ENCODE measurements around the gene RCSD1. TPM values are rescaled to one million over a fixed set of nuclear protein-coding genes. Genes with fewer than 3 reads are reported as not detected.
A peak's percentile ranks its signal among the peaks of the same experiment; 100 is the strongest.

Gene RCSD1, protein sequence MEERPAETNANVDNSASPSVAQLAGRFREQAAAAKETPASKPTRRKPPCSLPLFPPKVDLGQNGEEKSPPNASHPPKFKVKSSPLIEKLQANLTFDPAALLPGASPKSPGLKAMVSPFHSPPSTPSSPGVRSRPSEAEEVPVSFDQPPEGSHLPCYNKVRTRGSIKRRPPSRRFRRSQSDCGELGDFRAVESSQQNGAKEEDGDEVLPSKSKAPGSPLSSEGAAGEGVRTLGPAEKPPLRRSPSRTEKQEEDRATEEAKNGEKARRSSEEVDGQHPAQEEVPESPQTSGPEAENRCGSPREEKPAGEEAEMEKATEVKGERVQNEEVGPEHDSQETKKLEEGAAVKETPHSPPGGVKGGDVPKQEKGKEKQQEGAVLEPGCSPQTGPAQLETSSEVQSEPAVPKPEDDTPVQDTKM
- total RNA-seq (16.0 TPM), polyA plus RNA-seq (19.9 TPM)

DNA sequence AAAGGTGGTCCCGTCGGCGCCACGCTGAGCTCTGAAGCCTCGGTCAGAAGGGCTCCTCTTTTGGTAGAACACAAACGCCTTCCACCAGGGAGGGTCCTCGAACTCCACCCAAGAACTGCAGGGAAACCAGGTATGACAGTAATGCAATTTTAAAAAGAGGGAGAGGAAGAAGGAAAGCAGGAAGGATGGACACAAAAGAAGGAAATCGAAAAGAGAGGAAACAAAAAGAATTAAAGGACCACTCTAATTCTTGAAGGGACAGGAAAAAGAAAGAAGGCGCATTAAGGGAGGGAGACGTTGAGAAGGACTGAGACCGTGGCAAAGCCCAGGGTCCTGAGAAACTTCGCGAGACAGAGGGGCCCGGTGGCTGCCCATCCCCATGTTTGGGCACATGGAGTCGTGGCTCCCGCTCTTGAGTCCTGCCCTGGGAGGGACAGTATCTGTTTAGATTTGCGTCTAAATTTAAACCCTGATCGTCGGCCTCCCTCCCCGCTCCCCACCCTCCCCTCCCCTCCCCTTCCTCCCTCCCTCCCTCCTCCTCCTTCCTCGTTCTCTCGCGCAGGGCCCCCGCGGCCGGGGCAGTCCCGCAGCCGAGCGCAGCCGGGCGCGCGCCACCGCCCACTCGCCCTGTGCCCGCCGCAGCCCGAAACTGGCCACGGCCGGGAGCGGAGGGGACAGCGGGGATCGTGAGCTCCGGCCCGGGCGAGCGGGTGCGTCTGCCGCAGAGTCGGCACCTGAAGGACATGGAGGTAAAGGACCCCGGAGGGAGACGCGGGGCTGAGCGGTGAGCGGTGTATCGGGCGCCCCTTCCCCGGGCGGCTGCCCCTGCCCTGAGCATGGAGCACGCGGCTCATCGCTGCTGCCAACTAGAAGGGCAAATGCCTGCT, at the start of gene RCSD1:
Gene RCSD1 (plus strand): TSS at position 552 of the 887 bp plus-strand sequence. CDS start 192 bp downstream, at position 744.
- Histone ChIP-seq H3K4me3 (ENCODE audit: low read depth, low read length) (peak within 1 kb of the TSS; percentile 83), H3K36me3 (ENCODE audit: insufficient read depth) (no peaks in the 10 kb centered on the region), H3K4me1 (ENCODE audit: insufficient read depth) (no peaks in the 10 kb centered on the region), H3K27ac (ENCODE audit: low read depth) (peak within 1 kb of the TSS; percentile 86)
- no peak for DNase-seq (ENCODE audit: extremely low spot score)
- 9% methylated on average over 62 of the region's 62 CpGs for WGBS

DNA sequence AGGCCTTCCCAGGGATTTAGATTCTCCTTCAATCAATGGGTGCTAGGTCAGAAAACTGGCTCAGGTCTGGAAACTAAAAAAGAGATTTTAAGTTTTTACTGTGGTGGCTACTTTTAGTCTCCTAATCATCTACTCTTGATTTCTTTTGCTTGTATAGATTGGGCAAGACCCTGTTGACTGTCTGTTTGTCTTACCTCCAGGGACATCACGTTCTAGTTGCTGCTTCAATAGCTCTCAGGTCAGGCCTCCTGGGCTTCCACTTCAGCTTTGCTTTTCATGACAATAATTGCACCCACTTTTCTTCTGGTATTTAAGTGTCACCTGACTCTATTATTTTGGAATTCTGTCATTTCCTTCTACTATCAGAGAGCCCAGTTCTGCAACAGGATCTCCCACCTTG, 48.0 kb upstream of the RCSD1 start:
- DNase-seq (ENCODE audit: extremely low spot score): no peak
- 93% methylated on average over 1 of the region's 1 CpG for WGBS
- Histone ChIP-seq H3K4me1 (ENCODE audit: insufficient read depth) (no peaks in the 10 kb centered on the region), H3K36me3 (ENCODE audit: insufficient read depth) (no peaks in the 10 kb centered on the region), H3K27ac (ENCODE audit: low read depth) (no peak overlapping the region), H3K4me3 (ENCODE audit: low read depth, low read length) (no peak overlapping the region)

DNA sequence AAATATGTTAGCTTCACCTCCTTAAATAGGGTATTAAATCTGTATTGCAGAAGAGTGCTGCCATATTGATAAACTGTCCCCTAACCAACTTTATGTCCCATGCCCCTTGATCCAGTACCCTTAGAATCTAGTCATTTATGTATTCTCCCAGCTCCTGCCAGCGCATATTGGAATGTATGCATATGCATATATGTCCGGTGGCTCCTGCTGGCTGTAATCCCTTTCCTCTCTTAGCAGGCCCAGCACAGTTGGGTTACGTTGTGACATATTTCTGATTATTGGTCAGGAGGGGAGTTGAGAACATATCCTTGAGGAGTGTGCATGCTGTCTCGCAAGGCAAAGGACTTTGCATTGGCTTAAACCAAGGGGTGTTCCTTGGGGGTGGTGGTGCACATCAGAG, 47.3 kb upstream of the RCSD1 start:
- WGBS: 95% methylated on average over 4 of the region's 4 CpGs
- Histone ChIP-seq H3K4me3 (ENCODE audit: low read depth, low read length) (no peak overlapping the region), H3K4me1 (ENCODE audit: insufficient read depth) (no peaks in the 10 kb centered on the region), H3K27ac (ENCODE audit: low read depth) (no peak overlapping the region), H3K36me3 (ENCODE audit: insufficient read depth) (no peaks in the 10 kb centered on the region)
- DNase-seq (ENCODE audit: extremely low spot score): no peak

DNA sequence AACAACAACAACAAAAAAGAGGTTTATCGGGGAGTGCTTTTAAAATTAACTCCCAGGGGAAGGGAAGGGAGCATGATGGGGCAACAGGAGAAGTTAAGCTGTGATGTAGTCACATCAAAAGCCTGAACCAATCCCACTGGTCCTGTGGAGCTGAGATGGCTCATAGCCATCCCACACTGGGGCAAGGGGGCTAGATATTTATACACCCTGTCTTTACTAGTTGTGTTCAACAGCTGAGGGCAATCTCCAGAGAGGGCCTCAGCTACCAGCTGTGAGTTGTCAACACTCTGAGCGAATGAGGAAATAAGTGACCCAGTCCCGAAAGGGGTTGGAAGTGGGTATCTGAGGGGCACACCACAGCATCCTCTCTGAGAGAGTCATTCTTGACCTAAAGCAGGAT, 45.5 kb upstream of the RCSD1 start:
- WGBS: 79% methylated on average over 3 of the region's 3 CpGs
- Histone ChIP-seq H3K4me3 (ENCODE audit: low read depth, low read length) (no peak overlapping the region), H3K36me3 (ENCODE audit: insufficient read depth) (no peaks in the 10 kb centered on the region), H3K4me1 (ENCODE audit: insufficient read depth) (no peaks in the 10 kb centered on the region), H3K27ac (ENCODE audit: low read depth) (no peak overlapping the region)
- no peak for DNase-seq (ENCODE audit: extremely low spot score)

DNA sequence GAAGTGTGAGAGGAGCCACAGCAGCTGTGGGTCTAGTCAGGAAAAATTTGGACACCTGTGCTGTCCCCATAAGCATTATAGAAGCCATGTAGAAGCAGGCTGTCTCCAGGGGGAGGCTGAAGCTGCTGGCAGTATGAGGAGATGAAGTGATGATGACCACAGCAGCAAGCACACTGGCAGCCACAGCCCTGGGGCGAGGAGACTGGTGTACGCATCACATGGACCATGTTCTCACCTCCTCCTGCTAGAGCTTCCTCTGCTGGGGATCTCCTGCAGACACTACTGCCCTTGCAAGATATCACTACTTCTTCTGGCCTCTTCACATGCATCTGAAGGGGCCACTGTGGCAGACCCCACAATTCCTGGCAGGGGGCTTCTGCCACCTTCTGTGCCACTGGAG, 42.7 kb upstream of the RCSD1 start:
- H3K36me3 ChIP-seq (ENCODE audit: insufficient read depth): no peaks in the 10 kb centered on the region
- 93% methylated on average over 2 of the region's 2 CpGs for WGBS
- H3K27ac ChIP-seq (ENCODE audit: low read depth): no peak overlapping the region
- H3K4me3 ChIP-seq (ENCODE audit: low read depth, low read length): no peak overlapping the region
- DNase-seq (ENCODE audit: extremely low spot score): no peak
- no peaks in the 10 kb centered on the region for H3K4me1 ChIP-seq (ENCODE audit: insufficient read depth)

DNA sequence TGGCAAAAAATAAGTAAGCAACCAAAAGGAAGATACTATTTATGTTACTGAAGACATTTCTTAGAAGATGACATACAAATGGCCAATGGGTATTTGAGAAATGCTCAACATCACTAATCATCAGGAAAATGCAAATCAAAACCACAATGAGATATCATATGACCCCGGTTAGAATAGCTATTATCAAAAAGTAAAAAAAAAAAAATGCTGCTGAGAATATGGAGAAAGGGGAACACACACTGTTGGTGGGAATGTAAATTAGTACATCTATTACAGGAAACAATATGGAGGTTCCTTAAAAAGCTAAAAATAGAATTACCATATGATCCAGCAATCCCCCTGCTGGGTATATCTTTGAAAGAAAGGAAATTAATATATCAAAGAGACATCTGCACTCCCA, 42.2 kb upstream of the RCSD1 start:
- DNase-seq (ENCODE audit: extremely low spot score): no peak
- Histone ChIP-seq H3K4me3 (ENCODE audit: low read depth, low read length) (no peak overlapping the region), H3K4me1 (ENCODE audit: insufficient read depth) (no peaks in the 10 kb centered on the region), H3K27ac (ENCODE audit: low read depth) (no peak overlapping the region), H3K36me3 (ENCODE audit: insufficient read depth) (no peaks in the 10 kb centered on the region)
- WGBS: 84% methylated on average over 1 of the region's 1 CpG

DNA sequence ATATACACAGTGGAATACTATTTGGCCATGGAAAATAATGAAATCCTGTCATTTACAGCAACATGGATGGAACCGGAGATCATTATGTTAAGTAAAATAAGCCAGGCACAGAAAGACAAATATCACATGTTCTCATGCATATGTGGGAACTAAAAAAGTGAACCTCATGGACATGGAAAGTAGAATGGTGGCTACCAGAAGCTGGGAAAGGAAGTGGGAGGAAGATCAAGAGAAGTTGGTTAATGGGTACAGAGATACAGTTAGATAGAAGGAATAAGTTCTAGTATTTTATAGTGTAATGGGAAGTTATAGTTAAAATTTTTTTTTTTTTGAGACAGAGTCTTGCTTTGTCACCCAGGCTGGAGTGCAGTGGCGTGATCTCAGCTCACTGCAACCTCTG, 41.7 kb upstream of the RCSD1 start:
- H3K4me1 ChIP-seq (ENCODE audit: insufficient read depth): no peaks in the 10 kb centered on the region
- no peak for DNase-seq (ENCODE audit: extremely low spot score)
- H3K27ac ChIP-seq (ENCODE audit: low read depth): no peak overlapping the region
- WGBS: 86% methylated on average over 2 of the region's 2 CpGs
- no peak overlapping the region for H3K4me3 ChIP-seq (ENCODE audit: low read depth, low read length)
- no peaks in the 10 kb centered on the region for H3K36me3 ChIP-seq (ENCODE audit: insufficient read depth)

DNA sequence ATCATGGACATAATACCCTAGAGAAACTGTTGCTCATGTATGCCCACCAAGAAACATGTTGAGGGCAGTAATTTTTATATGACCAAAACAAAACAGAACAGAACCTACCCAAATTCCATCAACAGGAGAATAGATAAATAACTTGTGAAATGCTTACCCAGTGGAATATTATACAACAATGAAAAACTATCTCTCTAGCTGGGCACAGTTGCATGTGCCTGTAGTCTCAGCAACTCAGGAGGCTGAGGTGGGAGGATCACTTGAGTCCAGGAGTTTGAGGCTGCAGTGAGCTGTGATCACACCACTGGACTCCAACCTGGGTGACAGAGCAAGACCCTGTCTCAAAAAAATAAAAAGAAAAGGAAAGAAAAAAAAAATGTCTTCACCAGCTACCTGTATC, 37.6 kb upstream of the RCSD1 start:
- H3K4me1 ChIP-seq (ENCODE audit: insufficient read depth): no peaks in the 10 kb centered on the region
- H3K4me3 ChIP-seq (ENCODE audit: low read depth, low read length): no peak overlapping the region
- no peak for DNase-seq (ENCODE audit: extremely low spot score)
- no peaks in the 10 kb centered on the region for H3K36me3 ChIP-seq (ENCODE audit: insufficient read depth)
- no peak overlapping the region for H3K27ac ChIP-seq (ENCODE audit: low read depth)

DNA sequence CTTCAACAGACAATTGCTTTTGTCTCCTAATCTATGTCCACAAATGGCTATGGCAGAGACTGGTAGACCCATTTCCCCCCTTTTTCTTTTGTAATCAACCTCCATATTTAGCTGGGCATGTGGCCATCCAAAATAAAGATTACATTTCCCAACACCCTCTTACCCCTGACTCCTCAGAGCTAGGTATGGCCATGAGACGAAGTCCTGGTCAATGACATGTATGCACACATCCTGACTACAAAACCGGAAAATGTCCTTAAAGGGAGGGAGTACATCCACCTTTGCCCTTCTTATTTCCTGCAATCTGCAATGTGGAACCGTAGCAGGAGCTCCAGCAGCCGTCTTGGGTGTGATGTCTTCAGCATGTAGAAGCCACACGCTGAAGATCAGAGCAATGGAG, 36.2 kb upstream of the RCSD1 start:
- no peaks in the 10 kb centered on the region for H3K4me1 ChIP-seq (ENCODE audit: insufficient read depth)
- WGBS: 77% methylated on average over 5 of the region's 5 CpGs
- H3K27ac ChIP-seq (ENCODE audit: low read depth): no peak overlapping the region
- DNase-seq (ENCODE audit: extremely low spot score): no peak
- no peak overlapping the region for H3K4me3 ChIP-seq (ENCODE audit: low read depth, low read length)
- H3K36me3 ChIP-seq (ENCODE audit: insufficient read depth): no peaks in the 10 kb centered on the region

DNA sequence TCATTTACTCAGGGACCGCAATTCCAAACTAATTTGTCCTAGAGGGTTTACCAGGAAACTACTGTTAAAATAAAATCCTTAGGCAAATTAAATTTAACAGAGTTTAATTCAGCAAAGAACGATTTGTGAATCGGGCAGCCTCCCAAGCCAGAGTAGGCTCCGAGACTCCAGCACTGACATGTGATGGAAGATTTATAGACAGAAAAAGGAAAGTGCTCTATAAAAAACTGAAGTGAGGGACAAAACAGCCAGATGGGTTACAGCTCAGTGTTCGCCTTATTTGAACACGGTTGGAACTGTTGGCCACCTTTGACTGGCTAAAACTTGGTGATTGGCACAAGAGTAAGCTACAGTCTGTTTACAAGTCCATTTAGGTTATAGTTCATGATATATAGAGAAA, 35.2 kb upstream of the RCSD1 start:
- H3K4me1 ChIP-seq (ENCODE audit: insufficient read depth): no peaks in the 10 kb centered on the region
- DNase-seq (ENCODE audit: extremely low spot score): no peak
- H3K27ac ChIP-seq (ENCODE audit: low read depth): no peak overlapping the region
- H3K4me3 ChIP-seq (ENCODE audit: low read depth, low read length): no peak overlapping the region
- WGBS: 34% methylated on average over 6 of the region's 6 CpGs
- H3K36me3 ChIP-seq (ENCODE audit: insufficient read depth): no peaks in the 10 kb centered on the region

DNA sequence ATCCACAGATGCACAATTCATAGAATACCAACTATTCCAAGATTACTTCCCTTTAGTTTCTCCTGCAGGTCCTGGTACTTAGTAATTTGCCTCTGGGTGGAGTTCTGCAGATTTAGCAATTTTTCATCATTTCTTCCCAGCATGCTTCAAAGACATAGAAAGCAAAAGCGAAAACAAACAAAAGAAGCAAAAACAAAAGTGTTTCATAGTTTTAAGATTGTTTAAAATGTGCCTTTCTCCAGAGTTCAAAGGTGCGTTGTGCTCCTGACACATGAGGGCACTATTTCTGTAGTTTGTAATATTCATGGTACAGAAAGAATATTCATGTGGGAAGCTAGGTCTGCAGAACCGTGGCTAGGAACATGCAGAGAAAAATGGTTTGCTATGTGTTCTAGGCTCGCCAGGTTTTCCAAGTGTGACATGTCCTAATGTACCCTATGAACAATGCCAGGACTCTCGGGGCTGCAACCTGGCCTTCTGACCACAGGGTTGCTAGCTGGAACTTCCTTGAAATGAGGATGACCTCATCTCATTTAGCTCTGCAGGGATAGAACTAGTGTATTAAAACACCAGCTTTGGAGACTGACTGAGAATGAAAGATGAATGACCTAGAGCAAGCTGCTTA, 30.0 kb upstream of the RCSD1 start:
- H3K4me3 ChIP-seq (ENCODE audit: low read depth, low read length): no peak overlapping the region
- DNase-seq (ENCODE audit: extremely low spot score): peak; percentile 3
- 24% methylated on average over 5 of the region's 5 CpGs for WGBS
- H3K4me1 ChIP-seq (ENCODE audit: insufficient read depth): no peaks in the 10 kb centered on the region
- no peaks in the 10 kb centered on the region for H3K36me3 ChIP-seq (ENCODE audit: insufficient read depth)
- H3K27ac ChIP-seq (ENCODE audit: low read depth): no peak overlapping the region

DNA sequence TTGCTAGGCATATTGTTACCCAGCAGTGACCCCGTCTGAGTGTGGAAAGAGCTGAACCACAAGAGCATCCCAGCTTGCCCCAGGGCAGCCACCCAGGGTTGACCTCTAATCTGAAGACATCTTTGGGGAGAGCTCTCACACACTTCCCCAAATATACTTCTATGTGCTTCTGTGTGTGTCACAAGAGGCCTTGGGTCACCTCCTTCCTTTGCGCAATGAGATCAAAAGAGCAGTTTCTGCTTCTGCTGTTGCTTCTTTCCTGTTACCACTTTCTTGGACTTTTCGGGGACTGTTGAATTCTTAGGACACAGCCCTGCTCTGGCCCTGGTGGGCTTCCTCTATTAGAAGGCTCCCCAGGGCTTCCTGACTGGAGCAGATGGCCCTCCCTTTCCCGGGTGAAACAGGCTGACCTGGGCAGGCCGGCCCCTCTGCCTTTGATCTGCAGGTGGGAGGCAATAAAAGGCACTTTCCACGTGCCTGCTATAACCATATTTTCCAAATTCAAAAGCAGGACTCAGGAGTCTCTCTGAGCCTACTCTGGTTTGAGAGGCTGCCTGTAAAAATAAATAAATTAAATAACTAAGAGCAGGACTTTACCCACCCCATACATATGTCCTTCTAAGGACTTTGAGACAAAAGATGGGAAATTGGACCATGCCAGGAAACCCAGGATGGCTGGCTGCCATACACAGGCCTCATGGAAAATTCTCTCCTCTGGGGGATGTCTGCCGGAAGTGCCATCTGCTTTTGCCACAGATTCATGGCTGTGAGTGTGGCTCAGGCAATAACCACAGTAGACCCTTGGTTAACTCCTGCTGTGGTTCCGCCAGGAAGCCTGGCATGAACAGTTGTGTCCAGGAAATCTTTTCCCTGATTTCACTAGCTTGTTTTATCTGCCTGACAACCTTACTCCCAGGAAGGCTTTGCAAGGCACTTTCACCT, 28.3 kb upstream of the RCSD1 start:
- 75% methylated on average over 8 of the region's 8 CpGs for WGBS
- DNase-seq (ENCODE audit: extremely low spot score): no peak
- Histone ChIP-seq H3K4me3 (ENCODE audit: low read depth, low read length) (no peak overlapping the region), H3K27ac (ENCODE audit: low read depth) (no peak overlapping the region), H3K36me3 (ENCODE audit: insufficient read depth) (no peaks in the 10 kb centered on the region), H3K4me1 (ENCODE audit: insufficient read depth) (no peaks in the 10 kb centered on the region)

DNA sequence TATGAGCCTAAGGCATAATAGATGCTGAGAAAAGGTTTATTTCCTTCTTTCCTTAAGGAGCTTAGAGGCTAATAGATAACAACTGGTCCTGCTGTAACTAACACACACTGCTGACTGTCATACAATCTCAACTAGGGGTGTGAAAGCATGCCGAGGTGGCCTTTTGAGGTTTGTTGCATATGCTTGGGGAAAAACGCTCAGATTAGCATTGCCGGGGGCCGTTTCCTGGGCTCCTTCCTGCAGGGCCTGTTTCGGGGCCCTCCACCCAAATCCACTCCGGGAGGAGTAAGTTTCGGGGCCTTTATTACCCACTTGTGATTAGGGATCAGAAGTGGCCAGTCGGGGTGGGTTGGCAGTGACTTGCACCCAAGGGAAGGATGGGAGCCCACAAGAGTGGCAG, 27.2 kb upstream of the RCSD1 start:
- DNase-seq (ENCODE audit: extremely low spot score): no peak
- Histone ChIP-seq H3K4me1 (ENCODE audit: insufficient read depth) (no peaks in the 10 kb centered on the region), H3K27ac (ENCODE audit: low read depth) (no peak overlapping the region), H3K36me3 (ENCODE audit: insufficient read depth) (no peaks in the 10 kb centered on the region), H3K4me3 (ENCODE audit: low read depth, low read length) (no peak overlapping the region)
- 89% methylated on average over 8 of the region's 8 CpGs for WGBS

Measured in urinary bladder (tissue), 4 donors.